ENCODE results near the gene SLC1A3.

Gene SLC1A3

DNA sequence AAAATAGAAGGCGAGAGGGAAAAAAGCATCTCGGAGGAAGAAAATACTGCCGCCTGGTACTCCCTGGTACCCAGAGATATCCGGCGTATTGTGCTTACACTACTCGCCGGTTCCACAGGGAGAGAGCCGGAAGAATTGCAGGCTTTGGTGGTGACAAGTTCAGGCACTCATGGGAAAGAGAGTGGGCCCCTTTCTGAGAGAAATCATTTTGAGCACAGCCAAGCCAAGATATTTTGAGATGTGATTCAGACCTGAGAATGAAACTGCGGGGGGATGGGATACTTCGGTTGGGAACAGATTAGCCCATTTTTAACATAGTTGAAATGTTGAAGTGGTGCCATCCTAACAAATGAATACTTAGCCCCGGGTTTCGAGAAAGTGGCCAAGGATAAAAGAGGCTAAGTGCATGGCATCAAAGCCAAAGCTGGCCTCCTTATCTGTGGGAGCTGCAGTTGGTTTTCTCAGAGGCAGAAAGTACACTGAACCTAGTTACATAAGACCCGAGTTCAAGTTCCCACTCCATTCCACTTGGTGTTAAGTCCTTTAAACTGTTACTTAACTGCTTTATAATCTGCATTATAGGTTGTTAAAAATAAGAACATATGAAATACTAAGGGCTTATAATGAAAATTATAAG lies 62.7 kb downstream of the SLC1A3 start:
- no peaks in the 10 kb centered on the region for H3K9me3 ChIP-seq (ENCODE audit: control insufficient read depth, insufficient read depth, low read depth, low read length)
- H3K36me3 ChIP-seq (ENCODE audit: control insufficient read depth, insufficient read depth, low read length), result peaks cover 21% of the 10 kb centered on the region
- no peaks in the 10 kb centered on the region for H3K27me3 ChIP-seq (ENCODE audit: control insufficient read depth, insufficient read depth, low read length)
- H3K4me1 ChIP-seq (ENCODE audit: control insufficient read depth, insufficient read depth, low read length), result peaks cover 11% of the 10 kb centered on the region; the same call in 1 of the 2 replicates
- no peak overlapping the region for H3K9ac ChIP-seq (ENCODE audit: low read length)
- no peak overlapping the region for H3K4me3 ChIP-seq (ENCODE audit: low read depth, low read length)
- H3K27ac ChIP-seq (ENCODE audit: low read depth, low read length), result no peak overlapping the region

DNA sequence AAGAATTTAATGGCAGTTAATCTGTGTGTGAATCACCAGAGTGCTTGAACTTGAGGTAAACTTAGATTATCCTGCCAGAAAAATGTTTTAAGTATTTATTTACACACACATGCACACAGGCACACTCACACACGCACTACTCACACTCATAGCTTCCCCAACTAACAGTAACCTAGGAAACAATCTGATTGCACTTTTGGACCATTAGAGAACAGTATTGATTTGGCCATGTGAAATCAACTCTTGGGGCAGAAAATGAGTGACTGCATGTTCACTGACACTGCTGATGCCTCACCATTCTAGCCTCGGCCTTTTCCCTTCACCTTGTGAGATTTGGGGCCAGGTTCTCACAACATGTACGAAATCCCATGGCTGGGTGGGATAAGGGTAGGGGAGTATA lies 64.1 kb downstream of the SLC1A3 start:
- H3K27me3 ChIP-seq (ENCODE audit: control insufficient read depth, insufficient read depth, low read length), result no peaks in the 10 kb centered on the region
- peaks cover 7% of the 10 kb centered on the region; the same call in 1 of the 2 replicates for H3K4me1 ChIP-seq (ENCODE audit: control insufficient read depth, insufficient read depth, low read length)
- H3K9me3 ChIP-seq (ENCODE audit: control insufficient read depth, insufficient read depth, low read depth, low read length), result no peaks in the 10 kb centered on the region
- no peak overlapping the region for H3K27ac ChIP-seq (ENCODE audit: low read depth, low read length)
- H3K36me3 ChIP-seq (ENCODE audit: control insufficient read depth, insufficient read depth, low read length), result peaks cover 29% of the 10 kb centered on the region
- no peak overlapping the region for H3K9ac ChIP-seq (ENCODE audit: low read length)
- no peak overlapping the region for H3K4me3 ChIP-seq (ENCODE audit: low read depth, low read length)

- no peaks in the 10 kb centered on the region for H3K4me1 ChIP-seq (ENCODE audit: control insufficient read depth, insufficient read depth, low read length)
- H3K9ac ChIP-seq (ENCODE audit: low read length), result no peak overlapping the region
- H3K36me3 ChIP-seq (ENCODE audit: control insufficient read depth, insufficient read depth, low read length), result peaks cover 34% of the 10 kb centered on the region
- no peak overlapping the region for H3K4me3 ChIP-seq (ENCODE audit: low read depth, low read length)
- H3K27me3 ChIP-seq (ENCODE audit: control insufficient read depth, insufficient read depth, low read length), result no peaks in the 10 kb centered on the region
- H3K9me3 ChIP-seq (ENCODE audit: control insufficient read depth, insufficient read depth, low read depth, low read length), result no peaks in the 10 kb centered on the region
- no peak overlapping the region for H3K27ac ChIP-seq (ENCODE audit: low read depth, low read length)
These were observed 68.9 kb downstream of the SLC1A3 start for GRCh38 chr5:36675282-36675681.

- Histone ChIP-seq H3K27ac (ENCODE audit: low read depth, low read length) (no peak overlapping the region), H3K4me1 (ENCODE audit: control insufficient read depth, insufficient read depth, low read length) (no peaks in the 10 kb centered on the region), H3K9me3 (ENCODE audit: control insufficient read depth, insufficient read depth, low read depth, low read length) (no peaks in the 10 kb centered on the region), H3K27me3 (ENCODE audit: control insufficient read depth, insufficient read depth, low read length) (no peaks in the 10 kb centered on the region), H3K4me3 (ENCODE audit: low read depth, low read length) (no peak overlapping the region), H3K9ac (ENCODE audit: low read length) (no peak overlapping the region), H3K36me3 (ENCODE audit: control insufficient read depth, insufficient read depth, low read length) (peaks cover 15% of the 10 kb centered on the region)
These were observed 73.0 kb downstream of the SLC1A3 start for GRCh38 chr5:36679221-36679989.

- H3K4me3 ChIP-seq (ENCODE audit: low read depth, low read length), result no peak overlapping the region
- no peak overlapping the region for H3K9ac ChIP-seq (ENCODE audit: low read length)
- H3K27ac ChIP-seq (ENCODE audit: low read depth, low read length), result no peak overlapping the region
- H3K9me3 ChIP-seq (ENCODE audit: control insufficient read depth, insufficient read depth, low read depth, low read length), result no peaks in the 10 kb centered on the region
- peaks cover 10% of the 10 kb centered on the region for H3K36me3 ChIP-seq (ENCODE audit: control insufficient read depth, insufficient read depth, low read length)
- no peaks in the 10 kb centered on the region for H3K4me1 ChIP-seq (ENCODE audit: control insufficient read depth, insufficient read depth, low read length)
- H3K27me3 ChIP-seq (ENCODE audit: control insufficient read depth, insufficient read depth, low read length), result no peaks in the 10 kb centered on the region
These were observed 73.7 kb downstream of the SLC1A3 start for GRCh38 chr5:36680066-36680465.

DNA sequence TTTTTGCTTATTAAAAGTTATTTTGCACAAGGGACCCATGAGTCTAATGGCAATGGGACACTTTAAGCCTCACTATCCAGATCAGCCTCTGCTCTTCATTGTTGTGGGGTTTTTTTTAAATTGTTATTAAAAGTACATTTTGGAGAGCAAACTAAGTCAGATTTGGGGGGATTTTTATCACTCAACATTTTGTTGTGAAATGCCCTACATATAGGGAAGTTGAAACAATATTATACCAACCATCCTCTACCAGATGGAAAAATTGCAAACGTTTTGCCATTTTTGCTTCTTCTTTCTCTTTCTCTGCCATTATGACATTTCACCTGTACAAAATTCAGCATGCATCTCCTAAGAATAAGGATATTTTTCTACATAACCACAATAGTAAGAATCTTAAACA lies 75.3 kb downstream of the SLC1A3 start:
- no peaks in the 10 kb centered on the region for H3K27me3 ChIP-seq (ENCODE audit: control insufficient read depth, insufficient read depth, low read length)
- peaks cover 15% of the 10 kb centered on the region for H3K36me3 ChIP-seq (ENCODE audit: control insufficient read depth, insufficient read depth, low read length)
- no peaks in the 10 kb centered on the region for H3K4me1 ChIP-seq (ENCODE audit: control insufficient read depth, insufficient read depth, low read length)

DNA sequence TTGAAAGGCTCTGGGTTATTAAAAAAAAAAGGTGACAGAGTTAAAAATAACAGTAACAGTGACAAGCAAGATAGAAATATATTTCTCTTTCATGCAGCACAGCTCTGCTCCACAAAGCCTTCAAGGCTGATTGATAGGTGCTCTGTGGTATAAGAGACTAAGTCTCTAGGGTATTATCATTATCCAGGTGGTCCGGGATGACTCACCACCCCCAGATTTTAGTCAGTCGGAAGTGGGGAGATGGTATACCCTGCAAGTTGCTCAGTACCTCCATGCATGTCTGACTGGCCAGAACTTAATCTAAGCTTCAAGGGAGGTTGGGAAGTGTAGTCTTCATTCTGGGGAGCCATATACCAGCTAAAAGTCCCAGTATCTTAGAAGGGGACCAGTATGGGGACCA lies 76.1 kb downstream of the SLC1A3 start:
- H3K27ac ChIP-seq (ENCODE audit: low read depth, low read length), result no peak overlapping the region
- no peak overlapping the region for H3K4me3 ChIP-seq (ENCODE audit: low read depth, low read length)
- H3K4me1 ChIP-seq (ENCODE audit: control insufficient read depth, insufficient read depth, low read length), result no peaks in the 10 kb centered on the region

More for the DNA sequence above, 75.3 kb downstream of the SLC1A3 start:
- Histone ChIP-seq H3K9me3 (ENCODE audit: control insufficient read depth, insufficient read depth, low read depth, low read length) (no peaks in the 10 kb centered on the region), H3K4me3 (ENCODE audit: low read depth, low read length) (no peak overlapping the region), H3K9ac (ENCODE audit: low read length) (no peak overlapping the region), H3K27ac (ENCODE audit: low read depth, low read length) (no peak overlapping the region)

DNA sequence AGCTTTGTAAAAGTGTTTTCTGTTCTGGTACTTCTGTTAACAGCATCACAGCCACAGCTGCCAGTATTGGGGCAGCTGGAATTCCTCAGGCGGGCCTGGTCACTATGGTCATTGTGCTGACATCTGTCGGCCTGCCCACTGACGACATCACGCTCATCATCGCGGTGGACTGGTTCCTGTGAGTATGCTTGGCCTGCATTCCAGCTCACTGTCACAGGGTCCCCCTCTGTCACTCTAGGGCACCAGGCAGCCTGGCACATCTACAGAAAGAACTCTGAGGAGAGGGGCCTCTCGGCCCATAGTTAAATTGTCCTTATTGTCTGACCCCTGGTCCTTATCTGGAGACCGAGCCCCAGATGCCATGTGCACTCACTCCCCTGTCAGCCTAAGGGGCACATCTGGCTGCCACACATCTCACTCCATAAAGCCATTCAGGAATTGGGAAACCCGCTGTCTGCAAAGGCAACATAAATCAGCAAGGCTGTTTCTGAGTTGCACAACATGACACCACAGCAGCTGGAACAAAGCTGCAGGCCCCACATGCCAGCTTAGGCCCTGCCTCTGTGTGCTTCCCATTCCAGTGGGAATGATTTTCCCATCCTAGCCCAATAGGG lies 77.5 kb downstream of the SLC1A3 start:
- H3K27me3 ChIP-seq (ENCODE audit: control insufficient read depth, insufficient read depth, low read length), result no peaks in the 10 kb centered on the region
- H3K36me3 ChIP-seq (ENCODE audit: control insufficient read depth, insufficient read depth, low read length), result peaks cover 15% of the 10 kb centered on the region
- no peak overlapping the region for H3K4me3 ChIP-seq (ENCODE audit: low read depth, low read length)
- H3K9ac ChIP-seq (ENCODE audit: low read length), result no peak overlapping the region
- H3K27ac ChIP-seq (ENCODE audit: low read depth, low read length), result no peak overlapping the region
- peaks cover under 1% of the 10 kb centered on the region; the same call in 1 of the 2 replicates for H3K4me1 ChIP-seq (ENCODE audit: control insufficient read depth, insufficient read depth, low read length)
- H3K9me3 ChIP-seq (ENCODE audit: control insufficient read depth, insufficient read depth, low read depth, low read length), result no peaks in the 10 kb centered on the region

More for the DNA sequence above, 76.1 kb downstream of the SLC1A3 start:
- Histone ChIP-seq H3K9me3 (ENCODE audit: control insufficient read depth, insufficient read depth, low read depth, low read length) (no peaks in the 10 kb centered on the region), H3K36me3 (ENCODE audit: control insufficient read depth, insufficient read depth, low read length) (peaks cover 15% of the 10 kb centered on the region), H3K9ac (ENCODE audit: low read length) (no peak overlapping the region), H3K27me3 (ENCODE audit: control insufficient read depth, insufficient read depth, low read length) (no peaks in the 10 kb centered on the region)

- peaks cover 8% of the 10 kb centered on the region; the same call in 1 of the 2 replicates for H3K4me1 ChIP-seq (ENCODE audit: control insufficient read depth, insufficient read depth, low read length)
- H3K9ac ChIP-seq (ENCODE audit: low read length), result no peak overlapping the region
- peaks cover 8% of the 10 kb centered on the region; the same call in 1 of the 2 replicates for H3K36me3 ChIP-seq (ENCODE audit: control insufficient read depth, insufficient read depth, low read length)
- H3K4me3 ChIP-seq (ENCODE audit: low read depth, low read length), result no peak overlapping the region
- H3K27ac ChIP-seq (ENCODE audit: low read depth, low read length), result no peak overlapping the region
- no peaks in the 10 kb centered on the region for H3K9me3 ChIP-seq (ENCODE audit: control insufficient read depth, insufficient read depth, low read depth, low read length)
- no peaks in the 10 kb centered on the region for H3K27me3 ChIP-seq (ENCODE audit: control insufficient read depth, insufficient read depth, low read length)
These were observed 79.4 kb downstream of the SLC1A3 start for GRCh38 chr5:36685631-36686288.

GRCh38 chr5:36686881-36687280 lies 80.5 kb downstream of the SLC1A3 start:
- H3K9ac ChIP-seq (ENCODE audit: low read length), result no peak overlapping the region
- H3K27me3 ChIP-seq (ENCODE audit: control insufficient read depth, insufficient read depth, low read length), result peaks cover 6% of the 10 kb centered on the region; the same call in 1 of the 2 replicates
- no peaks in the 10 kb centered on the region for H3K9me3 ChIP-seq (ENCODE audit: control insufficient read depth, insufficient read depth, low read depth, low read length)
- H3K36me3 ChIP-seq (ENCODE audit: control insufficient read depth, insufficient read depth, low read length), result peaks cover 5% of the 10 kb centered on the region; the same call in 1 of the 2 replicates
- no peak overlapping the region for H3K4me3 ChIP-seq (ENCODE audit: low read depth, low read length)
- H3K27ac ChIP-seq (ENCODE audit: low read depth, low read length), result no peak overlapping the region
- H3K4me1 ChIP-seq (ENCODE audit: control insufficient read depth, insufficient read depth, low read length), result peaks cover 10% of the 10 kb centered on the region; the same call in 1 of the 2 replicates
